ENCODE results near the gene MAML2. TPM values are rescaled to one million over a fixed set of nuclear protein-coding genes. Genes with fewer than 3 reads are reported as not detected.

The MAML2 gene
- total and polyA plus RNA-seq, 2 of the 13 experiments (the other 11 are each of a cell fraction or from before 2014, with no cell fraction given), result 2.3 to 25.9 TPM

DNA sequence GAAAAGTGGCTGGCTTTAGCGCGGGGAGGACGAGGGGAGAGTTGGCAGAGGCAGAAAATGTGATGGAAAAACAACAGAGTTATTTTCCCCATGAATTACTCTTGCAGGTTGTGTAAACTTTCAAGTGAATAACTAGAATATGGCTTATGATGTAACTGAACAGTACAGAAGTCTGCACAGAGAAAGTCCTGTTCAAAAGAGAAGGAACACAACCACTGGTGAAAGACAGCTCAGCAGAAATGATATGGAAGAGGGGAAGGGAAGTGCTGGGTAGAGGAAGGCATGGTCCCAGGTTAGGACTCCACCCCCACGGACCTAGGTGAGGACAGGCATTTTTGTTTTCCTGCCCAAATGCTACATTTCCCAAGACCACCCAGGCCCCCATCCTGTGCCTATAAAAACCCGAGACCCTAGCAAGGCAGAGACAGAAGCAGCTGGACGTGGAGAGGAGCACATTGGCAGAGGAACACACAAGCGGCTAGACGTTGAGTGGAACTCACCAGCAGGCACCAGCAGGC lies 77.7 kb downstream of the MAML2 start (continued):
- TF ChIP-seq, protein P1, sequence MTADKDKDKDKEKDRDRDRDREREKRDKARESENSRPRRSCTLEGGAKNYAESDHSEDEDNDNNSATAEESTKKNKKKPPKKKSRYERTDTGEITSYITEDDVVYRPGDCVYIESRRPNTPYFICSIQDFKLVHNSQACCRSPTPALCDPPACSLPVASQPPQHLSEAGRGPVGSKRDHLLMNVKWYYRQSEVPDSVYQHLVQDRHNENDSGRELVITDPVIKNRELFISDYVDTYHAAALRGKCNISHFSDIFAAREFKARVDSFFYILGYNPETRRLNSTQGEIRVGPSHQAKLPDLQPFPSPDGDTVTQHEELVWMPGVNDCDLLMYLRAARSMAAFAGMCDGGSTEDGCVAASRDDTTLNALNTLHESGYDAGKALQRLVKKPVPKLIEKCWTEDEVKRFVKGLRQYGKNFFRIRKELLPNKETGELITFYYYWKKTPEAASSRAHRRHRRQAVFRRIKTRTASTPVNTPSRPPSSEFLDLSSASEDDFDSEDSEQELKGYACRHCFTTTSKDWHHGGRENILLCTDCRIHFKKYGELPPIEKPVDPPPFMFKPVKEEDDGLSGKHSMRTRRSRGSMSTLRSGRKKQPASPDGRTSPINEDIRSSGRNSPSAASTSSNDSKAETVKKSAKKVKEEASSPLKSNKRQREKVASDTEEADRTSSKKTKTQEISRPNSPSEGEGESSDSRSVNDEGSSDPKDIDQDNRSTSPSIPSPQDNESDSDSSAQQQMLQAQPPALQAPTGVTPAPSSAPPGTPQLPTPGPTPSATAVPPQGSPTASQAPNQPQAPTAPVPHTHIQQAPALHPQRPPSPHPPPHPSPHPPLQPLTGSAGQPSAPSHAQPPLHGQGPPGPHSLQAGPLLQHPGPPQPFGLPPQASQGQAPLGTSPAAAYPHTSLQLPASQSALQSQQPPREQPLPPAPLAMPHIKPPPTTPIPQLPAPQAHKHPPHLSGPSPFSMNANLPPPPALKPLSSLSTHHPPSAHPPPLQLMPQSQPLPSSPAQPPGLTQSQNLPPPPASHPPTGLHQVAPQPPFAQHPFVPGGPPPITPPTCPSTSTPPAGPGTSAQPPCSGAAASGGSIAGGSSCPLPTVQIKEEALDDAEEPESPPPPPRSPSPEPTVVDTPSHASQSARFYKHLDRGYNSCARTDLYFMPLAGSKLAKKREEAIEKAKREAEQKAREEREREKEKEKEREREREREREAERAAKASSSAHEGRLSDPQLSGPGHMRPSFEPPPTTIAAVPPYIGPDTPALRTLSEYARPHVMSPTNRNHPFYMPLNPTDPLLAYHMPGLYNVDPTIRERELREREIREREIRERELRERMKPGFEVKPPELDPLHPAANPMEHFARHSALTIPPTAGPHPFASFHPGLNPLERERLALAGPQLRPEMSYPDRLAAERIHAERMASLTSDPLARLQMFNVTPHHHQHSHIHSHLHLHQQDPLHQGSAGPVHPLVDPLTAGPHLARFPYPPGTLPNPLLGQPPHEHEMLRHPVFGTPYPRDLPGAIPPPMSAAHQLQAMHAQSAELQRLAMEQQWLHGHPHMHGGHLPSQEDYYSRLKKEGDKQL (CRISPR knock-in tag; IDR thresholded peaks at IDR 0.05; ENCODE audit: low read depth), result no peak
- no peak for TF ChIP-seq KAT7 (CRISPR knock-in tag; IDR thresholded peaks at IDR 0.05; ENCODE audit: borderline replicate concordance)
- no peak for TF ChIP-seq RFXAP (CRISPR knock-in tag; IDR thresholded peaks at IDR 0.05; ENCODE audit: borderline replicate concordance)
- TF ChIP-seq ZNF570 (CRISPR knock-in tag; IDR thresholded peaks at IDR 0.05; ENCODE audit: borderline replicate concordance), result no peak
- no peak for TF ChIP-seq BORCS8-MEF2B (CRISPR knock-in tag; IDR thresholded peaks at IDR 0.05)
- TF ChIP-seq, protein P2, sequence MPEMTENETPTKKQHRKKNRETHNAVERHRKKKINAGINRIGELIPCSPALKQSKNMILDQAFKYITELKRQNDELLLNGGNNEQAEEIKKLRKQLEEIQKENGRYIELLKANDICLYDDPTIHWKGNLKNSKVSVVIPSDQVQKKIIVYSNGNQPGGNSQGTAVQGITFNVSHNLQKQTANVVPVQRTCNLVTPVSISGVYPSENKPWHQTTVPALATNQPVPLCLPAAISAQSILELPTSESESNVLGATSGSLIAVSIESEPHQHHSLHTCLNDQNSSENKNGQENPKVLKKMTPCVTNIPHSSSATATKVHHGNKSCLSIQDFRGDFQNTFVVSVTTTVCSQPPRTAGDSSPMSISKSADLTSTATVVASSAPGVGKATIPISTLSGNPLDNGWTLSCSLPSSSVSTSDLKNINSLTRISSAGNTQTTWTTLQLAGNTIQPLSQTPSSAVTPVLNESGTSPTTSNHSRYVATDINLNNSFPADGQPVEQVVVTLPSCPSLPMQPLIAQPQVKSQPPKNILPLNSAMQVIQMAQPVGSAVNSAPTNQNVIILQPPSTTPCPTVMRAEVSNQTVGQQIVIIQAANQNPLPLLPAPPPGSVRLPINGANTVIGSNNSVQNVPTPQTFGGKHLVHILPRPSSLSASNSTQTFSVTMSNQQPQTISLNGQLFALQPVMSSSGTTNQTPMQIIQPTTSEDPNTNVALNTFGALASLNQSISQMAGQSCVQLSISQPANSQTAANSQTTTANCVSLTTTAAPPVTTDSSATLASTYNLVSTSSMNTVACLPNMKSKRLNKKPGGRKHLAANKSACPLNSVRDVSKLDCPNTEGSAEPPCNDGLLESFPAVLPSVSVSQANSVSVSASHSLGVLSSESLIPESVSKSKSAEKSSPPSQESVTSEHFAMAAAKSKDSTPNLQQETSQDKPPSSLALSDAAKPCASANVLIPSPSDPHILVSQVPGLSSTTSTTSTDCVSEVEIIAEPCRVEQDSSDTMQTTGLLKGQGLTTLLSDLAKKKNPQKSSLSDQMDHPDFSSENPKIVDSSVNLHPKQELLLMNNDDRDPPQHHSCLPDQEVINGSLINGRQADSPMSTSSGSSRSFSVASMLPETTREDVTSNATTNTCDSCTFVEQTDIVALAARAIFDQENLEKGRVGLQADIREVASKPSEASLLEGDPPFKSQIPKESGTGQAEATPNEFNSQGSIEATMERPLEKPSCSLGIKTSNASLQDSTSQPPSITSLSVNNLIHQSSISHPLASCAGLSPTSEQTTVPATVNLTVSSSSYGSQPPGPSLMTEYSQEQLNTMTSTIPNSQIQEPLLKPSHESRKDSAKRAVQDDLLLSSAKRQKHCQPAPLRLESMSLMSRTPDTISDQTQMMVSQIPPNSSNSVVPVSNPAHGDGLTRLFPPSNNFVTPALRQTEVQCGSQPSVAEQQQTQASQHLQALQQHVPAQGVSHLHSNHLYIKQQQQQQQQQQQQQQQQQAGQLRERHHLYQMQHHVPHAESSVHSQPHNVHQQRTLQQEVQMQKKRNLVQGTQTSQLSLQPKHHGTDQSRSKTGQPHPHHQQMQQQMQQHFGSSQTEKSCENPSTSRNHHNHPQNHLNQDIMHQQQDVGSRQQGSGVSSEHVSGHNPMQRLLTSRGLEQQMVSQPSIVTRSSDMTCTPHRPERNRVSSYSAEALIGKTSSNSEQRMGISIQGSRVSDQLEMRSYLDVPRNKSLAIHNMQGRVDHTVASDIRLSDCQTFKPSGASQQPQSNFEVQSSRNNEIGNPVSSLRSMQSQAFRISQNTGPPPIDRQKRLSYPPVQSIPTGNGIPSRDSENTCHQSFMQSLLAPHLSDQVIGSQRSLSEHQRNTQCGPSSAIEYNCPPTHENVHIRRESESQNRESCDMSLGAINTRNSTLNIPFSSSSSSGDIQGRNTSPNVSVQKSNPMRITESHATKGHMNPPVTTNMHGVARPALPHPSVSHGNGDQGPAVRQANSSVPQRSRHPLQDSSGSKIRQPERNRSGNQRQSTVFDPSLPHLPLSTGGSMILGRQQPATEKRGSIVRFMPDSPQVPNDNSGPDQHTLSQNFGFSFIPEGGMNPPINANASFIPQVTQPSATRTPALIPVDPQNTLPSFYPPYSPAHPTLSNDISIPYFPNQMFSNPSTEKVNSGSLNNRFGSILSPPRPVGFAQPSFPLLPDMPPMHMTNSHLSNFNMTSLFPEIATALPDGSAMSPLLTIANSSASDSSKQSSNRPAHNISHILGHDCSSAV (CRISPR knock-in tag; IDR thresholded peaks at IDR 0.05; ENCODE audit: borderline replicate concordance), result no peak
